CD4-positive, alpha-beta T cell (primary cell): ENCODE results near the gene PDILT. TPM values are rescaled to one million over a fixed set of nuclear protein-coding genes. Genes with fewer than 3 reads are reported as not detected.

ENCODE experiments used
- ATAC-seq: fragments of 200-7000 bp; cut with Tn5 transposase; one replicate; pipeline ENCODE4 v1.10.0; 2022; ENCODE audit warnings: mild to moderate bottlenecking; ENCODE audit not compliant: poor library complexity
- CTCF ChIA-PET: fragments of 350-600 bp; sonication (Branson Sonifier 250); formaldehyde crosslinking; loops from one replicate; lab custom pipeline; 2021; ENCODE audit warnings: antibody characterized with exemption, inconsistent platforms; lab: Charles Lee
- POLR2A ChIA-PET: fragments of 350-600 bp; sonication (Branson Sonifier 250); formaldehyde crosslinking; loops from one replicate; lab custom pipeline; 2021; ENCODE audit warnings: antibody characterized with exemption, inconsistent platforms; lab: Charles Lee
- DNase-seq, 14 experiments: peaks; one replicate each; pipeline ENCODE4 v3.0.0-alpha.2; 2013 to 2020; ENCODE audit warnings: mixed read lengths in 2 of 14
- H3K27ac ChIP-seq, 2 donors: one replicate each; pipeline versions ENCODE4 v1.5.1 to v1.7.0; 2013; ENCODE audit warnings: low read length in 2 of 2, low read depth in 1 of 2, mild to moderate bottlenecking in 1 of 2
- H3K27me3 ChIP-seq, 2 experiments: 1 replicate in 1 of 2; 2 replicates in 1 of 2; pipeline versions ENCODE4 v1.6.1 to v1.7.0; 2013; ENCODE audit warnings: low read length in 2 of 2, control low read depth in 1 of 2, mild to moderate bottlenecking in 1 of 2, moderate library complexity in 1 of 2; ENCODE audit not compliant: insufficient read depth in 2 of 2, control insufficient read depth in 1 of 2
- H3K36me3 ChIP-seq: one replicate; pipeline ENCODE4 v1.6.1; 2013; ENCODE audit warnings: low read length, control low read depth; ENCODE audit not compliant: insufficient read depth
- H3K4me1 ChIP-seq: one replicate; pipeline ENCODE4 v1.6.1; 2013; ENCODE audit warnings: low read length, control low read depth; ENCODE audit not compliant: insufficient read depth
- H3K4me3 ChIP-seq: one replicate; pipeline ENCODE4 v1.5.1; 2013; ENCODE audit warnings: mild to moderate bottlenecking, low read length, moderate library complexity
- H3K9me3 ChIP-seq, 2 experiments: 1 replicate in 1 of 2; 2 replicates in 1 of 2; pipeline versions ENCODE4 v1.6.1 to v1.7.0; 2013; ENCODE audit warnings: low read length in 2 of 2, mild to moderate bottlenecking in 2 of 2, control low read depth in 1 of 2, moderate library complexity in 1 of 2; ENCODE audit not compliant: control insufficient read depth in 1 of 2, insufficient read depth in 1 of 2
- H3K27ac Mint-ChIP-seq: one replicate; pipeline ENCODE4 v1.8.0; 2020; ENCODE audit warnings: mixed read lengths
- H3K27me3 Mint-ChIP-seq: one replicate; pipeline ENCODE4 v1.8.0; 2021; ENCODE audit warnings: mixed read lengths
- H3K36me3 Mint-ChIP-seq: one replicate; pipeline ENCODE4 v1.8.0; 2021; ENCODE audit warnings: low read depth, mixed read lengths
- H3K4me1 Mint-ChIP-seq: one replicate; pipeline ENCODE4 v1.8.0; 2021; ENCODE audit warnings: low read depth, mixed read lengths
- H3K4me3 Mint-ChIP-seq: one replicate; pipeline ENCODE4 v1.8.0; 2020; ENCODE audit warnings: mild to moderate bottlenecking, mixed read lengths
- H3K9me3 Mint-ChIP-seq: one replicate; pipeline ENCODE4 v1.8.0; 2020; ENCODE audit warnings: mixed read lengths
- intact Hi-C, 2 experiments: fragments of 100-400 bp; cut with DNase I in 1 of 2; cut with micrococcal nuclease in 1 of 2; formaldehyde crosslinking; loops; one replicate each; pipeline versions ENCODE4 v1.15.1 to v1.9.0; 2023 to 2025; cut with DNase I, micrococcal nuclease
- total RNA-seq, 174 experiments: library from RNA in 2 of 174; stranded (reverse) in 2 of 174; gene quantifications; one replicate each; pipeline ENCODE4 v1.2.3 and lab custom pipeline; 2021 to 2026
- TF ChIP-seq, protein P1 (sequence below): fragments of 200-600 bp; IDR thresholded peaks from one replicate; pipeline ENCODE4 v1.8.0; 2022; ENCODE audit warnings: antibody characterized with exemption, mild to moderate bottlenecking

The PDILT gene
- total RNA-seq, 2 experiments from 2014 or later: not detected

DNA sequence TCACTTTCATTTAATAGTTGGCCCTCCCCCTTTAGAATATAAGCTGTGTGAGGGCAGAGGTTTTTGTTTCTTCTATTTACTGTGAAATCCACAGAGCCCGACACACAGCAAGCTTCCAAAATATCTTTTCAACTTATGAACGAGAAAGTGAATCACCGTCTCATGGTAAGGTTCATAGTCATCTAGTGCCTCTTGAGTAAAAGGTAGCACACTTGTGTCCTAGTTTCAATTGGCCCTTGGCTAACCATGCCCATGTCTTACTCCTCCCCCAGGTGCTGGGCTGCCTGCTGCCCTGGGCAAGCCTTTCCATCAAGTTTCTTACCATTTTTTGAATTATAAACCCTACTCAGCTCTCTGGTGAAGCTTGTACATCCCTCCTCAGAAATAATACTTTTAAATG lies 64.8 kb downstream of the PDILT start:
- no peak for DNase-seq
- ChIA-PET CTCF (no interaction called here), POLR2A (no interaction called here)
- peaks cover 14% of the 10 kb centered on the region for H3K27me3 Mint-ChIP-seq
- no peaks in the 10 kb centered on the region for H3K4me1 Mint-ChIP-seq
- H3K4me3 Mint-ChIP-seq: no peak overlapping the region
- no peaks in the 10 kb centered on the region for H3K4me1 ChIP-seq
- H3K36me3 ChIP-seq: no peaks in the 10 kb centered on the region
- H3K27ac ChIP-seq: no peak overlapping the region
- H3K36me3 Mint-ChIP-seq: no peaks in the 10 kb centered on the region
- H3K9me3 Mint-ChIP-seq: no peaks in the 10 kb centered on the region
- ATAC-seq: no peak
- no peak overlapping the region for H3K27ac Mint-ChIP-seq
- intact Hi-C loops: no loop called here
- TF ChIP-seq, protein P1, sequence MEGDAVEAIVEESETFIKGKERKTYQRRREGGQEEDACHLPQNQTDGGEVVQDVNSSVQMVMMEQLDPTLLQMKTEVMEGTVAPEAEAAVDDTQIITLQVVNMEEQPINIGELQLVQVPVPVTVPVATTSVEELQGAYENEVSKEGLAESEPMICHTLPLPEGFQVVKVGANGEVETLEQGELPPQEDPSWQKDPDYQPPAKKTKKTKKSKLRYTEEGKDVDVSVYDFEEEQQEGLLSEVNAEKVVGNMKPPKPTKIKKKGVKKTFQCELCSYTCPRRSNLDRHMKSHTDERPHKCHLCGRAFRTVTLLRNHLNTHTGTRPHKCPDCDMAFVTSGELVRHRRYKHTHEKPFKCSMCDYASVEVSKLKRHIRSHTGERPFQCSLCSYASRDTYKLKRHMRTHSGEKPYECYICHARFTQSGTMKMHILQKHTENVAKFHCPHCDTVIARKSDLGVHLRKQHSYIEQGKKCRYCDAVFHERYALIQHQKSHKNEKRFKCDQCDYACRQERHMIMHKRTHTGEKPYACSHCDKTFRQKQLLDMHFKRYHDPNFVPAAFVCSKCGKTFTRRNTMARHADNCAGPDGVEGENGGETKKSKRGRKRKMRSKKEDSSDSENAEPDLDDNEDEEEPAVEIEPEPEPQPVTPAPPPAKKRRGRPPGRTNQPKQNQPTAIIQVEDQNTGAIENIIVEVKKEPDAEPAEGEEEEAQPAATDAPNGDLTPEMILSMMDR: no peak
- H3K9me3 ChIP-seq: no peaks in the 10 kb centered on the region
- no peaks in the 10 kb centered on the region for H3K27me3 ChIP-seq
- H3K4me3 ChIP-seq: no peak overlapping the region

DNA sequence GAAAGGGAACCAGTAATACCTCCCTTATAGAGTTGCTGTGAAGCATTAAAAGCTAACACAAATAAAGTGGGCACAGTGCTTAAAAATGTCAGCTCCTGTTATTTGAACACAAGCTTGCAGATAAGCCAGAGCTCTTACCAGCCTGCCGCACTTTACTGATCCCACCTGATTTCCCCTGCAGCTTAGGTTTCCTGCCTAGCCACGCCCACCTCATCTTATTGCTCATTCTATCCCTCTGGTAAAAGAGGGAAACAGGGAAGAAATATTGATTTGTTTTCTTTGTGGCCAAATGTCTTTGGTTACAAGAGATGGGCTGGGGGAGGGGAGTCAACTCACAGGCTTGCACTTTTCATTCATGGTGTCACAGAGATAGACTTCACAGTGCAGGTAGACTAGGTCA lies 67.6 kb downstream of the PDILT start:
- Histone ChIP-seq H3K27me3 (no peaks in the 10 kb centered on the region), H3K27ac (no peak overlapping the region), H3K4me3 (no peak overlapping the region), H3K9me3 (no peaks in the 10 kb centered on the region), H3K4me1 (no peaks in the 10 kb centered on the region), H3K36me3 (no peaks in the 10 kb centered on the region)
- TF ChIP-seq, protein P1: no peak
- CTCF ChIA-PET: no interaction called here
- Mint-ChIP-seq H3K4me3 (no peak overlapping the region), H3K9me3 (no peaks in the 10 kb centered on the region), H3K27me3 (peaks cover 14% of the 10 kb centered on the region), H3K4me1 (no peaks in the 10 kb centered on the region), H3K27ac (no peak overlapping the region), H3K36me3 (no peaks in the 10 kb centered on the region)
- intact Hi-C loops: no loop called here
- no peak for ATAC-seq
- POLR2A ChIA-PET: no interaction called here
- DNase-seq: no peak

DNA sequence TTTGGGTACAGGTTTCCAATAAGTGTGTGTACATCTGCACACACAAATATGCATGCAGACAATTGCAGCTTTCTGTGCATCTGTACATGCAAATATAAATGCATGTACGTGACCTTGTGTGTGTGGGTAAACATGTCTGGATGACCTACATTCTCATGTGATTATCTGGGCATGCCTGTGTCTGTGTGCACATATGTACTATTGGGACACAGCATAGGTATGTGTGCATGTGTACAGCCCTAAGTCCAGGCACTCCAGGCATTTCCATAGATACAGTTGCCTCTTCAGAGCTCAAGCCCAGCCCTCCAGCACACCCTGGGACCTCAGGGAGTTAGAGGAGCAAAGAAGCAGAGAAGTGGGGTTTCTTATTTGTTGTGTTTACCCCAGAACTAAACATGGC lies 70.1 kb downstream of the PDILT start:
- POLR2A ChIA-PET: no interaction called here

More for the DNA sequence above, 70.1 kb downstream of the PDILT start:
- peaks cover 10% of the 10 kb centered on the region for H3K27me3 Mint-ChIP-seq
- CTCF ChIA-PET: no interaction called here
- no peak overlapping the region for H3K4me3 ChIP-seq
- H3K27me3 ChIP-seq: no peaks in the 10 kb centered on the region
- H3K27ac Mint-ChIP-seq: no peak overlapping the region
- DNase-seq (no peak), ATAC-seq (no peak)
- no peaks in the 10 kb centered on the region for H3K9me3 ChIP-seq
- H3K36me3 ChIP-seq: no peaks in the 10 kb centered on the region
- H3K9me3 Mint-ChIP-seq: no peaks in the 10 kb centered on the region
- intact Hi-C loops: no loop called here
- TF ChIP-seq, protein P1: no peak
- H3K27ac ChIP-seq: no peak overlapping the region
- H3K4me1 ChIP-seq: no peaks in the 10 kb centered on the region
- H3K36me3 Mint-ChIP-seq: no peaks in the 10 kb centered on the region
- H3K4me3 Mint-ChIP-seq: no peak overlapping the region
- H3K4me1 Mint-ChIP-seq: no peaks in the 10 kb centered on the region
